Transverse colon (tissue), 4 donors: ENCODE results near the gene CBLL1. TPM values are rescaled to one million over a fixed set of nuclear protein-coding genes. Genes with fewer than 3 reads are reported as not detected.

ENCODE experiments used
- DNase-seq: peaks from one replicate; pipeline ENCODE4 v3.0.0-alpha.2; 2019
- H3K27ac ChIP-seq, 4 donors: fragments of 200-600 bp; sonication (generic); 2 replicates each; pipeline ENCODE4 v1.5.1; 2016 to 2018; ENCODE audit warnings: inconsistent platforms in 4 of 4
- H3K27me3 ChIP-seq: fragments of 200-600 bp; sonication (generic); 2 replicates; pipeline ENCODE4 v1.5.1; 2017; ENCODE audit warnings: inconsistent platforms
- H3K36me3 ChIP-seq, 4 donors: fragments of 200-600 bp; sonication (generic); 2 replicates each; pipeline ENCODE4 v1.5.1; 2017 to 2019; ENCODE audit warnings: inconsistent platforms in 4 of 4
- H3K4me1 ChIP-seq, 4 donors: fragments of 200-600 bp; sonication (generic); 2 replicates each; pipeline ENCODE4 v1.5.1; 2017 to 2020; ENCODE audit warnings: inconsistent platforms in 4 of 4
- H3K4me3 ChIP-seq, 4 donors: fragments of 200-600 bp; sonication (generic); 1 replicate in 1 of 4; 2 replicates in 3 of 4; pipeline versions ENCODE4 v1.5.1 to v1.6.1; 2017 to 2019; ENCODE audit warnings: inconsistent platforms in 4 of 4
- H3K9me3 ChIP-seq, 2 donors: fragments of 200-600 bp; sonication (generic); 2 replicates each; pipeline ENCODE4 v1.5.1; 2017 to 2019; ENCODE audit warnings: inconsistent platforms in 2 of 2
- CTCF ChIP-seq, 5 experiments: fragments of 200-600 bp in 3 of 5; fragments of 450-650 bp in 2 of 5; sonication (generic) in 3 of 5; IDR thresholded peaks; 1 replicate in 2 of 5; 2 replicates in 3 of 5; pipeline ENCODE4 v1.5.1; 2016 to 2017; ENCODE audit warnings: antibody characterized with exemption in 5 of 5, inconsistent platforms in 3 of 5, mild to moderate bottlenecking in 2 of 5, moderate library complexity in 1 of 5
- EP300 ChIP-seq: sonication (generic); formaldehyde crosslinking; IDR thresholded peaks from one replicate; pipeline ENCODE4 v1.6.1; 2017; ENCODE audit warnings: antibody characterized with exemption, low read depth
- POLR2A ChIP-seq: fragments of 450-650 bp; IDR thresholded peaks from one replicate; pipeline ENCODE4 v1.6.1; 2016; ENCODE audit warnings: antibody characterized with exemption, mild to moderate bottlenecking, moderate library complexity
- POLR2AphosphoS5 ChIP-seq, 3 donors: sonication (generic); formaldehyde crosslinking; IDR thresholded peaks; one replicate each; pipeline ENCODE4 v1.6.1; 2016; ENCODE audit warnings: antibody characterized with exemption in 3 of 3
- WGBS, 2 donors: methylation state at CpG; one replicate each; pipeline ENCODE4 v1.1.5; 2018; ENCODE audit warnings: low coverage in 1 of 2; 5-methylcytosine and 5-hydroxymethylcytosine counted together
- in situ Hi-C, 4 donors: fragments of 200-750 bp; cut with MboI; loops; one replicate each; pipeline versions ENCODE4 v1.15.0 to v1.15.1; 2017; ENCODE audit warnings: low sequenced_read_pairs in 3 of 4, low pct_ligation_motif_present in 1 of 4, low pct_unique_long_range_greater_than_20kb in 1 of 4
- intact Hi-C: fragments of 100-400 bp; cut with DNase I; formaldehyde crosslinking; loops from one replicate; pipeline ENCODE4 v1.15.1; 2023; ENCODE audit warnings: low total_unique reads
- total RNA-seq, 4 donors: library from RNA; depleted of rRNA; stranded (reverse); fragments of >200 nt; gene quantifications; one replicate each; pipeline ENCODE4 v1.1.0, GENCODE V29; 2016

CBLL1 gene
- total RNA-seq, 4 donors from 2014 or later: 30.6 to 53.9 (median 38.8) TPM

- peaks cover 9 to 23% (median 17%) of the 10 kb centered on the region in 4 donors for H3K4me1 ChIP-seq
- no peaks in the 10 kb centered on the region for H3K9me3 ChIP-seq
- intact Hi-C loops (no loop called here), in situ Hi-C loops (no loop called here)
- no peaks in the 10 kb centered on the region for H3K27me3 ChIP-seq
- peak within 1 kb of the TSS; percentile 2 to 79 (median 38) for H3K27ac ChIP-seq
- WGBS, 2 donors: 52 to 53% methylated on average over 2 of the region's 2 CpGs
- no peaks in the 10 kb centered on the region for H3K36me3 ChIP-seq
- DNase-seq: no peak
- TF ChIP-seq POLR2A (peak; percentile 91), POLR2AphosphoS5 (IDR thresholded peaks at IDR 0.05) (peak in 2 of 3 donors; percentile 89 to 96), EP300 (no peak), CTCF (IDR thresholded peaks at IDR 0.05) (no peak)
- peak within 1 kb of the TSS in 2 of 4 donors; percentile 25 to 43 for H3K4me3 ChIP-seq
These were observed 59.2 kb downstream of the CBLL1 start, which contains the start of gene SLC26A3 for GRCh38 chr7:107803009-107803610. TSS of gene SLC26A3 (minus strand) at chr7:107803223. CDS start at chr7:107794509, 8,714 bp downstream.

GRCh38 chr7:107809179-107809578 lies 65.2 kb downstream of the CBLL1 start:
- no peak for TF ChIP-seq POLR2AphosphoS5 (IDR thresholded peaks at IDR 0.05)
- no peak for TF ChIP-seq EP300
- TF ChIP-seq CTCF (IDR thresholded peaks at IDR 0.05): no peak
- TF ChIP-seq POLR2A: no peak
- intact Hi-C loops (no loop called here), in situ Hi-C loops (no loop called here)
- H3K4me3 ChIP-seq: no peak overlapping the region
- 90 to 100% methylated on average over 2 to 4 of the region's 4 CpGs for WGBS, 2 donors
- DNase-seq: no peak
- no peaks in the 10 kb centered on the region for H3K36me3 ChIP-seq
- no peak overlapping the region for H3K27ac ChIP-seq
- H3K9me3 ChIP-seq: no peaks in the 10 kb centered on the region
- no peaks in the 10 kb centered on the region for H3K27me3 ChIP-seq
- H3K4me1 ChIP-seq: no peaks in the 10 kb centered on the region

- Histone ChIP-seq H3K9me3 (no peaks in the 10 kb centered on the region), H3K27ac (no peak overlapping the region), H3K36me3 (no peaks in the 10 kb centered on the region), H3K4me1 (peaks cover 0 to 12% (median 0%) of the 10 kb centered on the region in 4 donors), H3K27me3 (no peaks in the 10 kb centered on the region), H3K4me3 (no peak overlapping the region)
- TF ChIP-seq POLR2AphosphoS5 (IDR thresholded peaks at IDR 0.05) (no peak), POLR2A (no peak), CTCF (IDR thresholded peaks at IDR 0.05) (no peak), EP300 (no peak)
- in situ Hi-C loops (no loop called here), intact Hi-C loops (no loop called here)
- DNase-seq: no peak
- 81 to 89% methylated on average over 3 of the region's 3 CpGs for WGBS, 2 donors
These were observed 66.7 kb downstream of the CBLL1 start for GRCh38 chr7:107810626-107811025.

Other genes starting within 250 kb of the CBLL1 start
- gene COG5, start 180.2 kb upstream of the CBLL1 start, total RNA-seq: 10 to 100 TPM; 15.7 to 48.2 (median 35.7) TPM
- 10 to 100 TPM in 1 of 4 donors, 1 to 10 TPM in 3; 1.2 to 10.2 (median 4.4) TPM for gene DUS4L, start 180.2 kb upstream of the CBLL1 start, total RNA-seq
- gene BCAP29, start 163.9 kb upstream of the CBLL1 start, total RNA-seq: 10 to 100 TPM in 3 of 4 donors, 1 to 10 TPM in 1; 8.6 to 96.5 (median 73.1) TPM
- gene SLC26A4, start 83.3 kb upstream of the CBLL1 start, total RNA-seq: under 1 TPM in 2 of 4 donors, not detected in 2; 0.16 to 0.41 TPM
- gene SLC26A3, start 59.1 kb downstream of the CBLL1 start, total RNA-seq: 1,000 to 10,000 TPM in 3 of 4 donors, 100 to 1,000 TPM in 1; 296 to 4,526 (median 2,822) TPM
- 100 to 1,000 TPM in 3 of 4 donors, 10 to 100 TPM in 1; 46.0 to 131 (median 126) TPM for gene DLD, start 147.0 kb downstream of the CBLL1 start, total RNA-seq